ENCODE data around the gene USE1.

DNA sequence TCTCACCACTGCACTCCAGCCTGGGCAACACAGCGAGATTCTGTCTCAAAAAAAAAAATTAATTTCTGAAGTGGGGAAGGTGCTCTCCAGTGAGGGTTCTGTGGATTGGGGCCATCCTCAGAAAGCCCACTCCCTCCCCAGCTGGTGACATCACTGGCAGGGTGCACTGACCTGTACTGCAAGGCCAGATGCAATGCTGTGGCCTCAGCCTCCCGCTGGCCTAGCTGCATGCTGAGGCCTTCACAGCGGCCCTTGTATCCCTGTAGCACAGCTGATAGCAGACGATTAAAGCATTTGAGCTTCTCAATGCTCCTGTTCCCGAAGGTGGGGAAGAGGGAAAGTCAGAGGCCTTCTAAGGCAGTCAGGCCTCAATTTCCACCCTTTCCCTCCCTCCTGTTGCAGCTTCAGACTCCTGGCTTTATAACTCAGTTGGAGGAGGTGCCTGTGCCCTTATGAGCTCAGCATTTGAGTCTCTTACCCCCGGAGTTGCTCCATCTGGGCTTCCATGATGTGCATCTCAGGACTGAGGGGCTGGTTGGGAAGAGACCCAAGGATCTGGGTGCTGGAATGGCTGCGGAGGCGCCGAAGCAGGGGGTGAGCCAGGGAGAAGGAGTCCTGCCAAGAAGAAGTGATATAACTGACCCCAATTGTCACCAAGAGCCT is 44.1 kb downstream of the USE1 start:
- TF ChIP-seq, protein P1, sequence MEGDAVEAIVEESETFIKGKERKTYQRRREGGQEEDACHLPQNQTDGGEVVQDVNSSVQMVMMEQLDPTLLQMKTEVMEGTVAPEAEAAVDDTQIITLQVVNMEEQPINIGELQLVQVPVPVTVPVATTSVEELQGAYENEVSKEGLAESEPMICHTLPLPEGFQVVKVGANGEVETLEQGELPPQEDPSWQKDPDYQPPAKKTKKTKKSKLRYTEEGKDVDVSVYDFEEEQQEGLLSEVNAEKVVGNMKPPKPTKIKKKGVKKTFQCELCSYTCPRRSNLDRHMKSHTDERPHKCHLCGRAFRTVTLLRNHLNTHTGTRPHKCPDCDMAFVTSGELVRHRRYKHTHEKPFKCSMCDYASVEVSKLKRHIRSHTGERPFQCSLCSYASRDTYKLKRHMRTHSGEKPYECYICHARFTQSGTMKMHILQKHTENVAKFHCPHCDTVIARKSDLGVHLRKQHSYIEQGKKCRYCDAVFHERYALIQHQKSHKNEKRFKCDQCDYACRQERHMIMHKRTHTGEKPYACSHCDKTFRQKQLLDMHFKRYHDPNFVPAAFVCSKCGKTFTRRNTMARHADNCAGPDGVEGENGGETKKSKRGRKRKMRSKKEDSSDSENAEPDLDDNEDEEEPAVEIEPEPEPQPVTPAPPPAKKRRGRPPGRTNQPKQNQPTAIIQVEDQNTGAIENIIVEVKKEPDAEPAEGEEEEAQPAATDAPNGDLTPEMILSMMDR (IDR thresholded peaks at IDR 0.05; ENCODE audit: insufficient read depth, low read length): no peak
- no peak for TF ChIP-seq POLR2AphosphoS5 (IDR thresholded peaks at IDR 0.05; ENCODE audit: low read depth)
- no peak for TF ChIP-seq REST (IDR thresholded peaks at IDR 0.05; ENCODE audit: insufficient replicate concordance, low read depth)
- no peak for TF ChIP-seq GABPA (IDR thresholded peaks at IDR 0.05; ENCODE audit: low read depth)
- no peak for TF ChIP-seq SPI1 (IDR thresholded peaks at IDR 0.05; ENCODE audit: borderline replicate concordance, low read depth)
